NAMALWA (cell line): ENCODE data around the gene CBFA2T2.
"Not testable (repeated sequence)": the region's sequence is repeated elsewhere in the genome, so short reads cannot be mapped to it uniquely, and the experiment has no call there.

ENCODE experiments used
- DNase-seq: peaks from one replicate; pipeline ENCODE4 v3.0.0-alpha.2; 2015; ENCODE audit warnings: low spot score

Gene CBFA2T2

DNA sequence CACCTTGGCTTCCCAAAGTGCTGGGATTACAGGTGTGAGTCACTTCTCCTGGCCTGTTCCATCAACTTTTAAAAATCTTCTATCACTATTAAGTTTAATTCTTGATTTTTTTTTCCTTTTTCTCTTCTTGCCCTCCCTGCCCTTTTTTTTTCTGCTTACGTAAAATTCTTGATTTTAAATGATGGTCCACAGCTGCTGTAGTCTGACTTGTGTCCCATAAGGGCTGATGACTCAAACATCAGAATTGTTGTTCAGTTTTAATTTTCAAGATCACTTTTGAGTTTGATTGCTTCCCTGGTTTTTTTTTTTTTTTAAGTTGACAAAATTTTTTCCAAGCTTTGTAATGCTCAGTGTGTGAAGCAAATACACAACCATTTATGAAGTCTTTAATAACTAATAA lies 61.9 kb downstream of the CBFA2T2 start:
- no peak for DNase-seq

DNA sequence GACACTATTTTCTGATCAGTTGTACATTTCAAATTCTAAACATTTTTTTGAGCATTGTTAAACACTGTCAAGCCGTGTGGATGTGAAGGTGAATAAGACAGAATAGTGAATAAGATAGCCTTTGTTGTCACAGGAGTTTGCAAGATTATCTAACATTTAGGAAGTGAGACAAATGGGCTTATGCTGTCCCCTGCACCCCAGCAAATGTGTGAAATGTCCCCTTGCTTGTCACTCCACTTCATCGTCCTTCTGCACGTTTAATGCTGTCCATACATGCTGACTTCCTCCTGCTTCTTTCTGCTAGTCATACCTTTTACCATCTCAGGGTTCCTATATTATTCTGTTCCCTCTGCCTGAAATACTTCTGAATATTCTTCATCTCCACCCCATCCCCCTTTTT lies 62.6 kb downstream of the CBFA2T2 start:
- DNase-seq: peak; percentile 20

DNA sequence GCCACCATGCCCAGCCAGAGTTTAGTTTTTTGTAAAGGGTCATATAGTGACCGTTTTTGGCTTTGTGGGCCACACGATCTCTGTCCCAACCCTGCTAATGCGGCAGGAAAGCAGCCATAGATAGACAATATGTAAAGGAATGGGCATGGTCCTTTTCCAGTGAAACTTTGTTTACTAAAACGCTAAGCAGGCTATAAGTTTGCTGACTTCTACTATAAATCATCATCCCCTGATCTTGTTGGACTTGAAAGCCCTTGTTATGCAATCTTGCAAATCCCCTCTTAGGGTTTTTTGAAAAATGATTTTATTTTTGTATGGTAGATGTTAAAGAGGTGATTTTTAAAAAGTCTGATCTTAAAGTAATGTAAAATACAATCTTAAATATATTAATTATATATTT lies 63.6 kb downstream of the CBFA2T2 start:
- DNase-seq: no peak

- peak; percentile 95 for DNase-seq
These were observed 65.1 kb downstream of the CBFA2T2 start for GRCh38 chr20:33554914-33555420.

GRCh38 chr20:33555755-33556154 lies 65.9 kb downstream of the CBFA2T2 start:
- DNase-seq: no peak

DNA sequence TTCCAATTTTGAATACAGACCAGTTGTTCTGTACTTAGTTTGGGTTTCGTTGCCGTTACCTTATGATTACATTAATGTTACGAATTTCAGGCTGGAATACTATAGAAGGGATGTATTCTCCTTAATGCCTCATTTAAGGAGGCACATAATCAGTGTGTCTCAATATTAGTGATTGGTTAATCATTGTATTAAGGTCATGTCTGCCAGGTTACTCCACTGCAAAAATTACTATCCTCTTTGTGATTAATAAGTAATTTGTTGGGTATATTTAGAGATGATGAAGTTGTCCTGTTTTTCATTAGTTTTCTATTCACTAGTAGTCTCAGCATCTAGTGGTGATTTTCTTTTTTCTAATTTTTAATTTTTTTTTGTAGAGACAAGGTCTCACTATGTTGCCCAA lies 66.3 kb downstream of the CBFA2T2 start:
- DNase-seq: no peak

DNA sequence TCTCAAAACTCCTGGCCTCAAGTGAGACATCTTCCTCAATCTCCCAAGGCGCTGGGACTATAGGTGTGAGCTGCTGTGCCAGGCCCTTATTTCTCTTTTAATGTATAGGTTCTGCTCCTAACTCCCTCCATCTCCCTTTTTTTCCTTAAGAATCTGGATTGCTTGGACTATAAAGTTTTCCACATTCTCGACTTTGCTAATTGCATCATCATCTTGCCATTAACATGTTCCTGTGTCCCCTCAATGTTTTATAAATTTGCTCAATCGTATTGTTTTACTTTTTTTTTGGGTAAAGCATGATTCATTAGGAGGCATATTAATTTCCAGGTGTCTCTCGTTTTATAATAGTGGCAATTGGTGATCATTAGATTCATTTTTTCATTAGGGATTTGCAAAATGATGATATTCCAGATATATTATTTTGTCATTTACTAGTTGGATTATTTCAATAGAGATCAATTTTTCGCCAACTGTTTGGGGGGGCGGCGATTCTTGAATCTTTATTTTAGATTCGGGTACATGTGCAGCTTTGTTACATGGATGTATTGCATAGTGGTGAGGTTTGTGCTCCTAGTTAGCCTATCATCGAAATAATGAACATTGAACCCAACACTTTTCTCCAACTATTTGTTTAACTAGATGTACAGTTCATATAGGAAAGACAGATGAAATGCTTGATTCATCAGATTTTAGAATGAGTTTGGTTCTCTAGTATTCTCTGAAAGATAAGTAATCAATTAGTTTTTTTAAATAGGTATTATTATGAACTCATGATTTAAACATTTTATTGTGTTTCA lies 68.7 kb downstream of the CBFA2T2 start:
- no peak for DNase-seq

- DNase-seq: no peak
These were observed 69.3 kb downstream of the CBFA2T2 start for GRCh38 chr20:33559212-33559611.

- no peak for DNase-seq
These were observed 70.1 kb downstream of the CBFA2T2 start for GRCh38 chr20:33560026-33560425.

- DNase-seq: not testable (repeated sequence)
These were observed 71.2 kb downstream of the CBFA2T2 start for GRCh38 chr20:33561053-33561452.

GRCh38 chr20:33561692-33562601 lies 72.1 kb downstream of the CBFA2T2 start:
- DNase-seq: no peak

- no peak for DNase-seq
These were observed 73.9 kb downstream of the CBFA2T2 start for GRCh38 chr20:33563788-33564187.

GRCh38 chr20:33566781-33567603 lies 77.1 kb downstream of the CBFA2T2 start:
- DNase-seq: no peak

DNA sequence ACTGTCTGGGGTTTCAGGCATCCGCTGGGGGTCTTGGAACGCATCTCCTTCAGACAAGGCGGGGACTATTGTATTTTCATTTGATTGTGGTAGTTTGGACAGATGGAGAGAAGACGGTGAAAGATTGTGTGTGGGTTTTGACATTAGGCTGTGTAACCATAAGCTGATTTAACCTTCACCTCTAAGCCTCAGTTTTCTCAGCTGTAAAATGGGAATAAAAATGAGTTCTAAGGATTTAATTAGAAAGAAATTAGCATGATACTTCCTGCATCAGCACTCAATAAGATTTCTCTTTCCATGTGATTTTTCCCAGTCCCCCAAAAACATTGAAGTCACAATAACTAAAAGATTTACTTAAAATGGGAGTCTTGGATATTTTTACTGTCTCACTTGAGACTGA lies 78.1 kb downstream of the CBFA2T2 start:
- no peak for DNase-seq

DNA sequence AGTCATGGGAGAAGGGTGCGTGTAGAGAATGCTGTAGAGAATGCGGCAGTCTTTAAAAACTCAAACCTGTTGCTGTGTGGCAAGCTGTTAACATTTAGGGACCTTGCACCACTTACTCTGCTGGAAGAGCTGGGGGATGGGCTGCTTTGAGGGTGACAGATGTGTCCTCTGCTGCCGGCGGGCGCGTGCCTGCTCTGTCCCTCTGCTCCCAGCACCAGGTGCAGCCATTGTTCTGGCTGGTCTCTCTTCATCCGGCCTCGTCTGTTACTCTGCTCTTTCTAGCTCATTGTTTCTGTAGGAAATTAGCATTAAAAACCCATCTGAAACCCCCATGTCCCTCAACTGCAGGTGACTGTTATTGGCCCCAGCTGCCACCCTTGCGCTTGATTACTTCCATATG lies 78.5 kb downstream of the CBFA2T2 start:
- peak; percentile 75 for DNase-seq

- DNase-seq: no peak
These were observed 79.2 kb downstream of the CBFA2T2 start for GRCh38 chr20:33568868-33569801.

DNA sequence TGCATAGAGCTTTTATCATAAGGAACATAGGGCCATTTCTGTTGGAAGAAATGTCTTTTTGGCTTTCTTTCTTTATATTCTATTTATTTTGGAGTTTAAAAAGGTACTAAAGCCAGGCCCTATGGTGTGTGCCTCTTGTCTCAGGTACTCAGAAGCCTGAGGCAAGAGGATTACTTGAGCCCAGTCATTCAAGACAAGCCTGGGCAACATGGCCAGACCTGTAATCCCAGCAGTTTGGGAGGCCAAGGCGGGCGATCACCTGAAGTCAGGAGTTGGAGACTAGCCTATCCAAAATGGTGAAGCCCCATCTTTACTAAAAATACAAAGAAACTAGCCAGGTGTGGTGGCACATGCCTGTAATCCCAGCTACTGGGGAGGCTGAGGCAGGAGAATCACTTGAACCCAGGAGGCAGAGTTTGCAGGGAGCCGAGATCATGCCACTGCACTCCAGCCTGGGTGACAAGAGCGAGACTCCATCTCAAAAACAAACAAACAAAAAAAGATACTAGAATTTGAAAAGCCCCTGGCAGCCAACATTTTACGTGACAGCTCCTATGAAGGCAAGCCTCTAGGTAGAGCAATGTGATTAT lies 80.0 kb downstream of the CBFA2T2 start:
- no peak for DNase-seq

GRCh38 chr20:33570743-33571142 lies 80.8 kb downstream of the CBFA2T2 start:
- no peak for DNase-seq

DNA sequence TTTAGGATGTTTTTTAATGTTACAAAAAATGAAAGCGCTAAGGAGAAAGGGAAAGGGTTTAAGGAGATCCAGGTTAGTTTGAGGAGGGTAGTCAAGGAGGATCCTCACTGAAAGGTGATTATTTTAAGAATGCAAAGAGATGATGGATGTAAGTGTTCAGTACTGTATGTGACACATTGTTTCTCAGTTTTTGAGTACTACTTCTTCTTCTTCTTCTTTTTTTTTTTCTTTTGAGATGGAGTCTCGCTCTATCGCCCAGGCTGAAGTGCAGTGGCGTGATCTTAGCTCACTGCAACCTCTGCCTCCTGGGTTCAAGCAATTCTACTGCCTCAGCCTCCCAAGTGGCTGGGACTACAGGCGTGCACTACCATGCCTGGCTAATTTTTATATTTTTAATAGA lies 83.4 kb downstream of the CBFA2T2 start:
- not testable (repeated sequence) for DNase-seq

GRCh38 chr20:33575282-33575681 lies 85.4 kb downstream of the CBFA2T2 start:
- no peak for DNase-seq
